ENCODE data around the gene MEGF6. TPM values are rescaled to one million over a fixed set of nuclear protein-coding genes. Genes with fewer than 3 reads are reported as not detected.

Gene MEGF6
- total RNA-seq, 5 donors from 2014 or later (not counting 1 experiment from before 2014, with no cell fraction given), result 63.3 to 213 (median 193) TPM

DNA sequence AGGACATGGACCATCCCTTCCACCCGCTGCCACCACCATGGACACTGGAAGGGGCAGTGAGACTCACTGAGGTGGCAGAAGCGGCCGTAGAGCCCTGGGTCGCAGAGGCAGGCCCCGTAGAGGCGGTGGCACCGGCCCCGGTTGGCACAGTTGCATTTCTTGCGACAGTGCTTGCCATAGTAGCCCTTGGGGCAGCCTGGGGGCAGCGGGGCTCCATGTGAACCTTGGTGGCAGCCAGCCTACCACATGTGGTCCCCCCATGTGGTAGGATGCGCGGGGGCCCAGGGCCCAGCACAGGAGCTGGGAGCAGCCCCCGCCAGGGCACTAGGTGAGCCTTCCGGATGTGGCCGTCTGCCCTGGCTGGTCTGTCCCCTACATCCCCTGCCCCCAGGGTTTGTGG is 105.3 kb downstream of the MEGF6 start:
- ChIA-PET POLR2A (no interaction called here), CTCF (no interaction called here)
- peaks cover 5 to 6% of the 10 kb centered on the region in 2 donors for H3K36me3 ChIP-seq (ENCODE audit: control insufficient read depth in 2 of 2, extremely low read depth in 1 of 2, insufficient read depth in 1 of 2, low read length in 1 of 2)
- DNase-seq (no peak), ATAC-seq (replicated peaks in 1 of 4) (no peak)
- Mint-ChIP-seq H3K9me3 (no peaks in the 10 kb centered on the region), H3K4me1 (peaks cover 0 to 5% (median 0%) of the 10 kb centered on the region in 3 donors), H3K27ac (no peak overlapping the region), H3K27me3 (no peaks in the 10 kb centered on the region), H3K4me3 (no peak overlapping the region), H3K36me3 (peaks cover 9% of the 10 kb centered on the region)
- H3K27me3 ChIP-seq (replicated peaks in 1 of 2; ENCODE audit: control insufficient read depth in 2 of 2, extremely low read depth in 1 of 2, insufficient read depth in 2 of 2, low read length in 1 of 2), result no peaks in the 10 kb centered on the region
- no peak overlapping the region for H3K4me3 ChIP-seq (ENCODE audit: control insufficient read depth in 1 of 2, extremely low read depth in 1 of 2, low read length in 1 of 2)
- H3K27ac ChIP-seq (ENCODE audit: low read length), result no peak overlapping the region
- no peaks in the 10 kb centered on the region for H3K9me3 ChIP-seq
- H3K4me1 ChIP-seq (ENCODE audit: control insufficient read depth in 1 of 2, extremely low read depth in 1 of 2, insufficient read depth in 2 of 2, low read length in 2 of 2), result no peaks in the 10 kb centered on the region
- 93% methylated on average over 15 of the region's 15 CpGs for WGBS (ENCODE audit: insufficient coverage)

GRCh38 chr1:3505161-3505560 is 106.1 kb downstream of the MEGF6 start:
- 89% methylated on average over 18 of the region's 20 CpGs for WGBS (ENCODE audit: insufficient coverage)
- H3K36me3 ChIP-seq (ENCODE audit: control insufficient read depth in 2 of 2, extremely low read depth in 1 of 2, insufficient read depth in 1 of 2, low read length in 1 of 2), result peaks cover 5 to 6% of the 10 kb centered on the region in 2 donors

GRCh38 chr1:3504822-3505153 is 106.5 kb downstream of the MEGF6 start:
- H3K9me3 ChIP-seq, result no peaks in the 10 kb centered on the region
- no peak overlapping the region for H3K27ac ChIP-seq (ENCODE audit: low read length)
- peaks cover 5 to 6% of the 10 kb centered on the region in 2 donors for H3K36me3 ChIP-seq (ENCODE audit: control insufficient read depth in 2 of 2, extremely low read depth in 1 of 2, insufficient read depth in 1 of 2, low read length in 1 of 2)
- no peaks in the 10 kb centered on the region for H3K27me3 ChIP-seq (replicated peaks in 1 of 2; ENCODE audit: control insufficient read depth in 2 of 2, extremely low read depth in 1 of 2, insufficient read depth in 2 of 2, low read length in 1 of 2)
- no peaks in the 10 kb centered on the region for H3K4me1 ChIP-seq (ENCODE audit: control insufficient read depth in 1 of 2, extremely low read depth in 1 of 2, insufficient read depth in 2 of 2, low read length in 2 of 2)
- no peak overlapping the region for H3K4me3 Mint-ChIP-seq
- CTCF ChIA-PET, result no interaction called here
- H3K4me1 Mint-ChIP-seq, result no peaks in the 10 kb centered on the region
- 90% methylated on average over 7 of the region's 7 CpGs for WGBS (ENCODE audit: insufficient coverage)
- ATAC-seq (replicated peaks in 1 of 4) (no peak), DNase-seq (no peak)
- no peak overlapping the region for H3K27ac Mint-ChIP-seq
- no peak overlapping the region for H3K4me3 ChIP-seq (ENCODE audit: control insufficient read depth in 1 of 2, extremely low read depth in 1 of 2, low read length in 1 of 2)
- H3K9me3 Mint-ChIP-seq, result no peaks in the 10 kb centered on the region
- peaks cover 9% of the 10 kb centered on the region for H3K36me3 Mint-ChIP-seq
- H3K27me3 Mint-ChIP-seq, result no peaks in the 10 kb centered on the region
- POLR2A ChIA-PET, result no interaction called here

More at GRCh38 chr1:3505161-3505560, 106.1 kb downstream of the MEGF6 start:
- Mint-ChIP-seq H3K27me3 (no peaks in the 10 kb centered on the region), H3K4me3 (no peak overlapping the region), H3K4me1 (no peaks in the 10 kb centered on the region), H3K27ac (no peak overlapping the region), H3K9me3 (no peaks in the 10 kb centered on the region), H3K36me3 (peaks cover 9% of the 10 kb centered on the region)
- POLR2A ChIA-PET, result no interaction called here
- no peaks in the 10 kb centered on the region for H3K9me3 ChIP-seq
- DNase-seq (no peak), ATAC-seq (replicated peaks in 1 of 4) (no peak)
- CTCF ChIA-PET, result no interaction called here
- H3K4me3 ChIP-seq (ENCODE audit: control insufficient read depth in 1 of 2, extremely low read depth in 1 of 2, low read length in 1 of 2), result no peak overlapping the region
- no peak overlapping the region for H3K27ac ChIP-seq (ENCODE audit: low read length)
- no peaks in the 10 kb centered on the region for H3K27me3 ChIP-seq (replicated peaks in 1 of 2; ENCODE audit: control insufficient read depth in 2 of 2, extremely low read depth in 1 of 2, insufficient read depth in 2 of 2, low read length in 1 of 2)
- no peaks in the 10 kb centered on the region for H3K4me1 ChIP-seq (ENCODE audit: control insufficient read depth in 1 of 2, extremely low read depth in 1 of 2, insufficient read depth in 2 of 2, low read length in 2 of 2)

DNA sequence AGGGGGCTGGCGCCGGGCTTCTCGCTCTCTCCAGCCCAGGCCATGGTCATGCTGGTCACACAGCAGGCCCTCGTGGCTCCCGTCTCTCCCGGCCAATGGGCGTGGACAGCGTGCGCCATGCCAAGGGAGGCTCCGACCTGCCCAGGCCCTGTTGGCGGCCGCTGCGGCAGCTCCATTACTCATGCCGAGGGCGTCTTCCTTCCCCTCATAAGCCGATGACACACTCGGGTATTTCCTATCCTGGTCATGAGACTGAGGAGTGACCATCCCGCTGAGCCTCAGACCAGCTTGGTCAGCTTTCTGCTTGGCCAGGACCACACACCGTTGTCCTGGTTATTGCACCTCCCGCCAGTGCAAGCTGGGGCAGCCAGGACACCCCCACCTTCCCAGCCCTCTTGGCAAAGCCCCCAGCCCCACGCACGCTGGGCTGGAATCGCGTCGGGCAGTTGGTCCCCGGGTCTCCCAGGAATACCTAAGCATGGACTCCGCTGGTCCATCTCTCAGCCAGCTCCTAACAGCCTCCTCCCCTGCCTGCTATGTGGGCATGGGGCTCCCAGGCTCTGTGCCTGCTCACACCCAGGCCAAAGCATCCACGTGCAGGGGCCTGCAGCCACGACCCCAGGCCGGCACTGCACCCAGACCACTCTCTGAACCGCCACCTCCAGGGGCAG is 107.0 kb downstream of the MEGF6 start:
- no peaks in the 10 kb centered on the region for H3K4me1 ChIP-seq (ENCODE audit: control insufficient read depth in 1 of 2, extremely low read depth in 1 of 2, insufficient read depth in 2 of 2, low read length in 2 of 2)
- Mint-ChIP-seq H3K4me1 (no peaks in the 10 kb centered on the region), H3K9me3 (no peaks in the 10 kb centered on the region), H3K4me3 (no peak overlapping the region), H3K27ac (no peak overlapping the region), H3K27me3 (no peaks in the 10 kb centered on the region), H3K36me3 (peaks cover 9% of the 10 kb centered on the region)
- DNase-seq (no peak), ATAC-seq (replicated peaks in 1 of 4) (no peak)
- 91% methylated on average over 30 of the region's 31 CpGs for WGBS (ENCODE audit: insufficient coverage)
- H3K36me3 ChIP-seq (ENCODE audit: control insufficient read depth in 2 of 2, extremely low read depth in 1 of 2, insufficient read depth in 1 of 2, low read length in 1 of 2), result peaks cover 5 to 6% of the 10 kb centered on the region in 2 donors
- ChIA-PET POLR2A (no interaction called here), CTCF (no interaction called here)
- no peak overlapping the region for H3K4me3 ChIP-seq (ENCODE audit: control insufficient read depth in 1 of 2, extremely low read depth in 1 of 2, low read length in 1 of 2)
- H3K27ac ChIP-seq (ENCODE audit: low read length), result no peak overlapping the region
- H3K9me3 ChIP-seq, result no peaks in the 10 kb centered on the region
- no peaks in the 10 kb centered on the region for H3K27me3 ChIP-seq (replicated peaks in 1 of 2; ENCODE audit: control insufficient read depth in 2 of 2, extremely low read depth in 1 of 2, insufficient read depth in 2 of 2, low read length in 1 of 2)

DNA sequence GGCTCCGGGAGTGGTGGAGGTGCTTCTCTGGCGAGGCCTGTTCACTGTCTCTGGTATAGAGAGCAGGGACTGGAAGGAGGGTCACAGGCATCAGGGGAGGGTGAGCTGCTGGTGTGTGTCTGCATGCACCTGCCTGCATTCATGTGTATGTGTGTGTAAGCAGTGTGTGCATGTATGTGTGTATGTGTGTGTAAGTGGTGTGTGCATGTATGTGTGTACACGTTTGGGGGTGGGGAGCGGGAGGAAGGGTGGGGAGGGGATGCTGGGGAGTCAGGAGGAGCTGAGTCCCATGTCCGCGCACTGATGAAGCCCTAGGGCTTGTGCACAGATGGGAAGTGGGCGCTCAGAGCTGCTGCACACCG is 107.8 kb downstream of the MEGF6 start:
- Histone ChIP-seq H3K27me3 (replicated peaks in 1 of 2; ENCODE audit: control insufficient read depth in 2 of 2, extremely low read depth in 1 of 2, insufficient read depth in 2 of 2, low read length in 1 of 2) (no peaks in the 10 kb centered on the region), H3K9me3 (no peaks in the 10 kb centered on the region), H3K4me3 (ENCODE audit: control insufficient read depth in 1 of 2, extremely low read depth in 1 of 2, low read length in 1 of 2) (no peak overlapping the region), H3K4me1 (ENCODE audit: control insufficient read depth in 1 of 2, extremely low read depth in 1 of 2, insufficient read depth in 2 of 2, low read length in 2 of 2) (no peaks in the 10 kb centered on the region), H3K27ac (ENCODE audit: low read length) (no peak overlapping the region), H3K36me3 (ENCODE audit: control insufficient read depth in 2 of 2, extremely low read depth in 1 of 2, insufficient read depth in 1 of 2, low read length in 1 of 2) (peaks cover 5 to 6% of the 10 kb centered on the region in 2 donors)
- DNase-seq (no peak), ATAC-seq (replicated peaks in 1 of 4) (no peak)
- WGBS (ENCODE audit: insufficient coverage), result 89% methylated on average over 7 of the region's 8 CpGs
- Mint-ChIP-seq H3K36me3 (peaks cover 9% of the 10 kb centered on the region), H3K27ac (no peak overlapping the region), H3K4me1 (no peaks in the 10 kb centered on the region), H3K27me3 (no peaks in the 10 kb centered on the region), H3K4me3 (no peak overlapping the region), H3K9me3 (no peaks in the 10 kb centered on the region)
- ChIA-PET CTCF (no interaction called here), POLR2A (no interaction called here)

DNA sequence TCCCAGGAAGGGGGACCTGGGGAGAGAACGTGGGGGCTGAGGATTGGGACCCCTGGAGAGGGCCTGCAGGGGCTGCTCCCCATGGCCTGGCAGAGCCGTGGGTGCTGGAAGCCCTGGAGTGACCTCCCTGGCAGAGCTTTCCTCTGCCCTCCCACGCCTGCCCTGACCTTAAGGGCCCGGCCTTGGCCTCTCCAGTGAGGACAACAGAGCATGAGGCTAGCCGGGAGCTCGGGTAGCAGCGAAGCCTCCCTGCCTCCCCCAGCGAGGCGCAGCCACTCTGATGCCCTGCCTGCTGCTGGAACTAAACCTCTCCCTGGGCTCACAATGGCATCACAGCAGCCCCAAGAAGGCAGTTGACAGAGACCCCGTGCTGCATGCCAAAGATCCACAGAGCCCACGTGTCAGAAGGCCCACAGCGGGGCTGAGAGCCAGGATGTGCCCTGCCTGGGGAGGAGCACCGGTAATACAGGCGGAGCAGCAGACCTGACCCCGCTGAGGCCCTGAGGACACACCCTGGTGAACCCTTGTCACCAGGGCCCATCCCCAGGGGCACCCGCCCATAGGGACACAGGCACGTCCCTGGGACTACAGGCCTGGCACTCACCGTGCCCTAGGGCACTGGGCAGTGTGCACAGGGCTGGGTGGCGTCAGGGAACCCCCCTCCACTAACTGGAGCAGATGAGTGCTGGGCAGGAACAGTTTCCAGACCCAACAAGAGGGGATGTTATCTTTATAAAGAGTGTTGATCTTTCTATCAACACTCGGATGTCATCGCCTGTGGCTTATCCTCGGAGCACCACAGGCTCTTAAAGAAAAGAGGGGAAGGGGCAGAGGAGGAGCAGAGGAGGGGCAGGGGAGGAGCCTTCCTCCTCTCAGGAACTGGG is 108.4 kb downstream of the MEGF6 start:
- no peak for ATAC-seq (replicated peaks in 1 of 4)
- H3K36me3 ChIP-seq (ENCODE audit: control insufficient read depth in 2 of 2, extremely low read depth in 1 of 2, insufficient read depth in 1 of 2, low read length in 1 of 2), result peaks cover 5 to 6% of the 10 kb centered on the region in 2 donors
- POLR2A ChIA-PET, result no interaction called here

More for the DNA sequence above, 108.4 kb downstream of the MEGF6 start:
- Mint-ChIP-seq H3K36me3 (peaks cover 5% of the 10 kb centered on the region), H3K4me1 (no peaks in the 10 kb centered on the region), H3K9me3 (no peaks in the 10 kb centered on the region), H3K27me3 (no peaks in the 10 kb centered on the region), H3K27ac (no peak overlapping the region), H3K4me3 (no peak overlapping the region)
- Histone ChIP-seq H3K27me3 (replicated peaks in 1 of 2; ENCODE audit: control insufficient read depth in 2 of 2, extremely low read depth in 1 of 2, insufficient read depth in 2 of 2, low read length in 1 of 2) (no peaks in the 10 kb centered on the region), H3K4me3 (ENCODE audit: control insufficient read depth in 1 of 2, extremely low read depth in 1 of 2, low read length in 1 of 2) (no peak overlapping the region), H3K27ac (ENCODE audit: low read length) (no peak overlapping the region), H3K4me1 (ENCODE audit: control insufficient read depth in 1 of 2, extremely low read depth in 1 of 2, insufficient read depth in 2 of 2, low read length in 2 of 2) (no peaks in the 10 kb centered on the region), H3K9me3 (no peaks in the 10 kb centered on the region)
- DNase-seq, result no peak
- CTCF ChIA-PET, result no interaction called here
- WGBS (ENCODE audit: insufficient coverage), result 92% methylated on average over 13 of the region's 22 CpGs
